OCI-LY3 (cell line): ENCODE measurements around the gene SMPDL3A.

Source experiments
- H2AFZ ChIP-seq: fragments of 200-600, 300-600 bp; shearing (Covaris generic); 2 replicates; pipeline ENCODE4 v1.6.0; 2014; ENCODE audit warnings: antibody characterized with exemption, low read depth, low read length
- H3K27ac ChIP-seq: fragments of 200-600, 300-600 bp; sonication (generic); 2 replicates; pipeline ENCODE4 v1.5.1; 2014; ENCODE audit warnings: mild to moderate bottlenecking, low read length, moderate library complexity, mixed read lengths
- H3K27me3 ChIP-seq: fragments of 200-600, 300-600 bp; sonication (generic); 2 replicates; pipeline ENCODE4 v1.6.1; 2014; ENCODE audit warnings: low read depth, low read length, mixed read lengths
- H3K36me3 ChIP-seq: fragments of 200-600, 300-600 bp; sonication (generic); replicated peaks from 2 replicates; pipeline ENCODE3; 2014; ENCODE audit warnings: low read depth, low read length, mixed read lengths
- H3K4me1 ChIP-seq: fragments of 300-600, 200-600 bp; sonication (generic); 2 replicates; pipeline ENCODE4 v1.6.1; 2014; ENCODE audit warnings: low read length, mixed read lengths
- H3K4me2 ChIP-seq: fragments of 200-600, 300-600 bp; sonication (generic); 2 replicates; pipeline ENCODE4 v1.6.1; 2014; ENCODE audit warnings: low read length, mixed read lengths
- H3K4me3 ChIP-seq: fragments of 300-600, 200-600 bp; sonication (generic); 2 replicates; pipeline ENCODE4 v1.5.1; 2014; ENCODE audit warnings: antibody characterized with exemption, mild to moderate bottlenecking, low read length, moderate library complexity
- H3K79me2 ChIP-seq: fragments of 300-600, 200-600 bp; shearing (Covaris generic); 2 replicates; pipeline ENCODE4 v1.6.1; 2014; ENCODE audit warnings: mild to moderate bottlenecking, low read length, mixed read lengths
- H3K9ac ChIP-seq: fragments of 300-600, 200-600 bp; shearing (Covaris generic); 2 replicates; pipeline ENCODE4 v1.6.0; 2014; ENCODE audit warnings: mild to moderate bottlenecking, low read length, moderate library complexity
- H3K9me3 ChIP-seq: fragments of 200-600, 300-600 bp; shearing (Covaris generic); 2 replicates; pipeline ENCODE4 v1.6.1; 2014; ENCODE audit warnings: low read length, mixed read lengths; ENCODE audit not compliant: insufficient read depth
- H4K20me1 ChIP-seq: fragments of 200-600, 300-600 bp; sonication (generic); 2 replicates; pipeline ENCODE4 v1.6.1; 2016; ENCODE audit warnings: low read length, mixed read lengths; ENCODE audit not compliant: insufficient read depth
- CTCF ChIP-seq: fragments of 200-600, 300-600 bp; sonication (generic); IDR thresholded peaks from 2 replicates; pipeline ENCODE4 v1.5.1; 2014; ENCODE audit warnings: antibody characterized with exemption, low read length, low read depth
- EZH2phosphoT487 ChIP-seq: fragments of 200-600 bp; shearing (Covaris generic); IDR thresholded peaks from 2 replicates; pipeline ENCODE4 v1.6.1; 2018; ENCODE audit warnings: antibody characterized with exemption, mixed run types, low read depth

The SMPDL3A gene

GRCh38 chr6:122780114-122780513 is 8.9 kb upstream of the SMPDL3A start:
- Histone ChIP-seq H3K9ac (no peak overlapping the region), H3K4me1 (no peaks in the 10 kb centered on the region), H3K9me3 (no peaks in the 10 kb centered on the region), H4K20me1 (no peaks in the 10 kb centered on the region), H3K4me3 (no peak overlapping the region), H3K79me2 (no peaks in the 10 kb centered on the region), H2AFZ (no peak overlapping the region), H3K27ac (no peak overlapping the region), H3K36me3 (no peaks in the 10 kb centered on the region), H3K27me3 (no peaks in the 10 kb centered on the region; the same call in 1 of the 2 replicates), H3K4me2 (no peak overlapping the region)
- TF ChIP-seq EZH2phosphoT487 (no peak), CTCF (no peak)

- no peak overlapping the region for H3K27ac ChIP-seq
- no peak overlapping the region for H3K9ac ChIP-seq
- H3K4me3 ChIP-seq = no peak overlapping the region
- H2AFZ ChIP-seq = no peak overlapping the region
- H3K79me2 ChIP-seq = no peaks in the 10 kb centered on the region
- TF ChIP-seq EZH2phosphoT487 = no peak
- no peak for TF ChIP-seq CTCF
- no peaks in the 10 kb centered on the region for H3K4me1 ChIP-seq
- H3K27me3 ChIP-seq = peaks cover 4% of the 10 kb centered on the region
- no peaks in the 10 kb centered on the region for H3K36me3 ChIP-seq
- no peaks in the 10 kb centered on the region for H4K20me1 ChIP-seq
- H3K4me2 ChIP-seq = no peak overlapping the region
- no peaks in the 10 kb centered on the region for H3K9me3 ChIP-seq
Measured at GRCh38 chr6:122781716-122782115, 7.3 kb upstream of the SMPDL3A start.

- no peaks in the 10 kb centered on the region for H3K36me3 ChIP-seq
- H3K4me2 ChIP-seq = no peak overlapping the region
- no peak for TF ChIP-seq EZH2phosphoT487
- TF ChIP-seq CTCF = no peak
- peaks cover 11% of the 10 kb centered on the region for H3K27me3 ChIP-seq
- no peaks in the 10 kb centered on the region for H4K20me1 ChIP-seq
- H3K27ac ChIP-seq = no peak overlapping the region
- no peak overlapping the region for H3K9ac ChIP-seq
- H3K9me3 ChIP-seq = no peaks in the 10 kb centered on the region
- peaks cover under 1% of the 10 kb centered on the region; the same call in 1 of the 2 replicates for H3K4me1 ChIP-seq
- H2AFZ ChIP-seq = no peak overlapping the region
- no peaks in the 10 kb centered on the region for H3K79me2 ChIP-seq
- H3K4me3 ChIP-seq = no peak overlapping the region
Measured at GRCh38 chr6:122783401-122783800, 5.7 kb upstream of the SMPDL3A start.

- H3K4me3 ChIP-seq = no peak overlapping the region
- peaks cover 11% of the 10 kb centered on the region for H3K27me3 ChIP-seq
- H3K4me2 ChIP-seq = no peak overlapping the region
- no peak overlapping the region for H2AFZ ChIP-seq
- H3K9me3 ChIP-seq = no peaks in the 10 kb centered on the region
- no peak overlapping the region for H3K27ac ChIP-seq
- TF ChIP-seq EZH2phosphoT487 (no peak), CTCF (no peak)
- no peak overlapping the region for H3K9ac ChIP-seq
- no peaks in the 10 kb centered on the region for H3K79me2 ChIP-seq
- no peaks in the 10 kb centered on the region for H4K20me1 ChIP-seq
- H3K36me3 ChIP-seq = no peaks in the 10 kb centered on the region
- H3K4me1 ChIP-seq = peaks cover 8% of the 10 kb centered on the region; the same call in 1 of the 2 replicates
Measured at GRCh38 chr6:122785891-122786290, 3.2 kb upstream of the SMPDL3A start.
